GM21528 (cell line): ENCODE measurements around the gene HMG20A.

ENCODE experiments used
- ATAC-seq: cut with Tn5 transposase; IDR thresholded peaks from one replicate; pipeline ENCODE4 v1.9.1; 2021; ENCODE audit warnings: mild to moderate bottlenecking, moderate library complexity; ENCODE audit not compliant: unreplicated experiment, low FRiP score

Gene HMG20A

DNA sequence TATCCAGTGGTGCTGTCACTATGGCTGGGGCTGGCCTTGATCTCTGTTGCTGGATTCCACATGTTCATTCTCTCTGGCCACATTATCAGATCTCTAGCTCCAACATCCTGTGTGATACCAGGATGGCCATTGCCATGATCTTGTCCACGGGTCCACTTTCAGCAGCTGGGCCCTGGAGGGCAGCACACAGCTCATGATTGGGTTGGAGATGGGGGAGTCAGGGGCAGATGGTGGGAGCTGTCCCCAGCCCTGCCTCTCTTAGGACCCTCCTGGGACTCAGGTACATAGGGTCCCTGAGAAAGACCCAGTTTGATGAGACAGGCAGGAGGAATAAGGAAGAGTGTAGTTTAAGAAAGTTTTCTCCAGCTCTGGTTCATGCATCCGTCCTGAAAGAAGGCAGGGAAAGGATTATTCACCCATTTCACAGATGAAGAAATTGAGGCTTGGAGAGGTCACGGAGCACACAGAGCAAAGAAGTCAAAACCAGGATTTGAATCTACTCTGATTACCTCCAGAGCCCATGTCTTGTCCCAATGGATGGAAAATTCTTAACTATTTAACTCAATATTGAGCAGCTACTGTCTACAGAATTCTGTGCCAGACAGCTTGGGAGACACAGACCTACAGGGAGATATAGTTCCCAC is 111.5 kb downstream of the HMG20A start:
- no peak for ATAC-seq

GRCh38 chr15:77532846-77533245 is 112.2 kb downstream of the HMG20A start:
- ATAC-seq = no peak

GRCh38 chr15:77533578-77534430 is 113.1 kb downstream of the HMG20A start:
- no peak for ATAC-seq
